IMR-90 (cell line): ENCODE measurements around the gene B3GNT9. TPM values are rescaled to one million over a fixed set of nuclear protein-coding genes. Genes with fewer than 3 reads are reported as not detected.

Experiments
- ATAC-seq: fragments of 200-7000 bp; cut with Tn5 transposase; 2 replicates; pipeline ENCODE4 v1.9.1; 2020; ENCODE audit warnings: low read depth, mild to moderate bottlenecking, moderate library complexity
- BruUV-seq: library from RNA; stranded (reverse); fragments of 400-500 nt; replicated peaks from 2 replicates; lab custom pipeline; 2021; lab: Mats Ljungman, UMichigan
- CTCF ChIA-PET: fragments of 300-600 bp; formaldehyde crosslinking; extraction: SDS; loops from one replicate; lab custom pipeline; 2021; ENCODE audit warnings: antibody characterized with exemption; lab: Yijun Ruan, JAX
- POLR2A ChIA-PET: fragments of 300-600 bp; sonication (Branson Sonifier 250); formaldehyde crosslinking; loops from one replicate; lab custom pipeline; 2022; ENCODE audit warnings: antibody characterized with exemption; ENCODE audit not compliant: unreplicated experiment; lab: Charles Lee
- DNase-seq: peaks from one replicate; pipeline ENCODE4 v3.0.0; 2013
- H2AFZ ChIP-seq: replicated peaks from 2 replicates; pipeline ENCODE3; 2013; ENCODE audit warnings: low read length, mild to moderate bottlenecking; ENCODE audit not compliant: poor library complexity
- H2AK5ac ChIP-seq: 2 replicates; pipeline ENCODE4 v1.6.1; 2013; ENCODE audit warnings: low read depth, low read length, inconsistent platforms
- H2AK9ac ChIP-seq: replicated peaks from 2 replicates; pipeline ENCODE3; 2013; ENCODE audit warnings: mild to moderate bottlenecking, low read depth, low read length, moderate library complexity; ENCODE audit not compliant: poor library complexity
- H2BK120ac ChIP-seq: 2 replicates; pipeline ENCODE4 v1.6.1; 2013; ENCODE audit warnings: low read depth, low read length, inconsistent platforms
- H2BK15ac ChIP-seq: 3 replicates; pipeline ENCODE4 v1.6.1; 2013; ENCODE audit warnings: low read depth, low read length, inconsistent platforms
- H2BK20ac ChIP-seq: 2 replicates; pipeline ENCODE4 v1.6.1; 2013; ENCODE audit warnings: low read depth, mild to moderate bottlenecking, inconsistent platforms, low read length, moderate library complexity
- H2BK5ac ChIP-seq: 2 replicates; pipeline ENCODE4 v1.6.1; 2013; ENCODE audit warnings: mild to moderate bottlenecking, low read depth, low read length, inconsistent platforms; ENCODE audit not compliant: poor library complexity, severe bottlenecking
- H3K14ac ChIP-seq: replicated peaks from 2 replicates; pipeline ENCODE4 v1.6.1; 2013; ENCODE audit warnings: low read depth, low read length, inconsistent platforms
- H3K18ac ChIP-seq: 2 replicates; pipeline ENCODE4 v1.6.1; 2013; ENCODE audit warnings: low read depth, low read length, control low read depth
- H3K23ac ChIP-seq: 2 replicates; pipeline ENCODE4 v1.6.1; 2013; ENCODE audit warnings: low read depth, low read length, inconsistent platforms
- H3K27ac ChIP-seq: 2 replicates; pipeline ENCODE4 v1.5.1; 2013; ENCODE audit warnings: mild to moderate bottlenecking, control low read depth, low read length; ENCODE audit not compliant: insufficient read depth
- H3K27me3 ChIP-seq: 2 replicates; pipeline ENCODE4 v1.6.1; 2013; ENCODE audit warnings: low read length; ENCODE audit not compliant: control insufficient read depth, insufficient read depth
- H3K36me3 ChIP-seq: 2 replicates; pipeline ENCODE4 v1.6.1; 2013; ENCODE audit warnings: low read length, mixed read lengths; ENCODE audit not compliant: control insufficient read depth, insufficient read depth
- H3K4ac ChIP-seq: 2 replicates; pipeline ENCODE4 v1.6.1; 2013; ENCODE audit warnings: low read depth, low read length, inconsistent platforms
- H3K4me1 ChIP-seq: 2 replicates; pipeline ENCODE4 v1.6.1; 2013; ENCODE audit warnings: low read length, mixed read lengths; ENCODE audit not compliant: control insufficient read depth, insufficient read depth
- H3K4me2 ChIP-seq: 2 replicates; pipeline ENCODE4 v1.6.1; 2013; ENCODE audit warnings: low read depth, mild to moderate bottlenecking, control low read depth, low read length, moderate library complexity
- H3K4me3 ChIP-seq: 2 replicates; pipeline ENCODE4 v1.5.1; 2013; ENCODE audit warnings: low read depth, mild to moderate bottlenecking, control low read depth, low read length, moderate library complexity; ENCODE audit not compliant: insufficient read depth
- H3K56ac ChIP-seq: 2 replicates; pipeline ENCODE4 v1.6.1; 2013; ENCODE audit warnings: low read length, inconsistent platforms; ENCODE audit not compliant: insufficient read depth; ENCODE audit errors: extremely low read depth
- H3K79me1 ChIP-seq, 2 experiments: 2 replicates each; pipeline ENCODE4 v1.6.1; 2013; ENCODE audit warnings: low read length in 2 of 2, inconsistent platforms in 1 of 2, low read depth in 1 of 2
- H3K9ac ChIP-seq: 2 replicates; pipeline ENCODE4 v1.6.1; 2013; ENCODE audit warnings: low read depth, low read length, control low read depth
- H3K9me1 ChIP-seq: 2 replicates; pipeline ENCODE4 v1.6.1; 2013; ENCODE audit warnings: low read length, inconsistent platforms; ENCODE audit not compliant: insufficient read depth
- H3K9me3 ChIP-seq: 2 replicates; pipeline ENCODE4 v1.6.1; 2013; ENCODE audit warnings: low read length; ENCODE audit not compliant: control insufficient read depth, insufficient read depth
- H4K20me1 ChIP-seq: 2 replicates; pipeline ENCODE4 v1.6.1; 2013; ENCODE audit warnings: low read length, inconsistent platforms; ENCODE audit not compliant: insufficient read depth
- H4K5ac ChIP-seq: 2 replicates; pipeline ENCODE4 v1.6.1; 2013; ENCODE audit warnings: mild to moderate bottlenecking, low read depth, low read length, control low read depth
- H4K8ac ChIP-seq, 2 experiments: 2 replicates each; pipeline ENCODE4 v1.6.1; 2013; ENCODE audit warnings: low read depth in 2 of 2, low read length in 2 of 2, control low read depth in 1 of 2, inconsistent platforms in 1 of 2
- H4K91ac ChIP-seq: 2 replicates; pipeline ENCODE4 v1.6.1; 2013; ENCODE audit warnings: low read depth, low read length, inconsistent platforms; ENCODE audit not compliant: insufficient read depth
- CEBPB ChIP-seq: IDR thresholded peaks from 2 replicates; pipeline ENCODE4 v1.6.1; 2012; ENCODE audit warnings: low read depth, low read length, improper control_type of control experiment
- CHD1 ChIP-seq: IDR thresholded peaks from 2 replicates; pipeline ENCODE4 v1.6.1; 2012; ENCODE audit warnings: low read depth, low read length, improper control_type of control experiment
- CTCF ChIP-seq: conservative IDR thresholded peaks from 2 replicates; pipeline ENCODE4 v1.5.1; 2012; ENCODE audit warnings: mild to moderate bottlenecking, low read depth, low read length, improper control_type of control experiment
- MAFK ChIP-seq: IDR thresholded peaks from 2 replicates; pipeline ENCODE4 v1.6.1; 2012; ENCODE audit warnings: low read depth, low read length, improper control_type of control experiment
- MXI1 ChIP-seq: IDR thresholded peaks from 2 replicates; pipeline ENCODE4 v1.6.1; 2012; ENCODE audit warnings: low read depth, mild to moderate bottlenecking, low read length, moderate library complexity, borderline replicate concordance
- NFE2L2 ChIP-seq: fragments of 150-350 bp; IDR thresholded peaks from 2 replicates; pipeline ENCODE4 v1.6.1; 2016; ENCODE audit warnings: low read depth, mild to moderate bottlenecking, low read length
- POLR2A ChIP-seq: IDR thresholded peaks from 2 replicates; pipeline ENCODE4 v1.6.1; 2012; ENCODE audit warnings: mild to moderate bottlenecking, low read depth, low read length
- RAD21 ChIP-seq: IDR thresholded peaks from 2 replicates; pipeline ENCODE4 v1.6.1; 2012; ENCODE audit warnings: low read length, improper control_type of control experiment
- WGBS, 2 experiments: methylation state at CpG; one replicate each; pipeline versions ENCODE4 v1.1.5 to v1.1.7; 2013; ENCODE audit warnings: missing lambda C conversion rate in 2 of 2; ENCODE audit not compliant: insufficient read length in 1 of 2; ENCODE audit errors: extremely low coverage in 2 of 2; 5-methylcytosine and 5-hydroxymethylcytosine counted together
- dilution Hi-C: fragments of 300-500 bp; cut with HindIII; formaldehyde crosslinking; loops from one replicate; pipeline ENCODE4 v1.14.3; 2018; ENCODE audit warnings: low sequenced_read_pairs; ENCODE audit not compliant: unreplicated experiment
- in situ Hi-C: fragments of 300-500 bp; cut with MboI; formaldehyde crosslinking; loops from 3 replicates; pipeline ENCODE4 v1.14.3; 2019; ENCODE audit warnings: low sequenced_read_pairs, inconsistent platforms, mixed read lengths
- intact Hi-C: fragments of 100-400 bp; cut with micrococcal nuclease; formaldehyde crosslinking; loops from 2 replicates; pipeline ENCODE4 v1.10.0; 2022
- polyA plus RNA-seq, 3 experiments: library from polyadenylated mRNA; depleted of rRNA; stranded (reverse); fragments of >200 nt; gene quantifications; 2 replicates each; pipeline ENCODE4 v1.2.3, GENCODE V29; 2012; ENCODE audit warnings: low replicate concordance in 1 of 3
- total RNA-seq: library from RNA; depleted of rRNA; stranded (reverse); fragments of >200 nt; gene quantifications from 2 replicates; pipeline ENCODE4 v1.2.3, GENCODE V29; 2012

B3GNT9 gene
- total and polyA plus RNA-seq, 2 of the 4 experiments (the other 2 are of a cell fraction), result 5.0 to 12.0 TPM

- H3K18ac ChIP-seq, result no peak overlapping the region
- no peak overlapping the region for H3K4me2 ChIP-seq
- no peak overlapping the region for H4K5ac ChIP-seq
- intact Hi-C loops, result no loop called here
- dilution Hi-C loops, result no loop called here
- H4K8ac ChIP-seq, result no peak overlapping the region
- no peak overlapping the region for H3K14ac ChIP-seq
- no TSS peak for BruUV-seq
- no peak overlapping the region for H2BK20ac ChIP-seq
- no peaks in the 10 kb centered on the region for H3K4me1 ChIP-seq
- peaks cover 80% of the 10 kb centered on the region for H3K36me3 ChIP-seq
- no peak overlapping the region for H2AK5ac ChIP-seq
- no peak for TF ChIP-seq NFE2L2
- TF ChIP-seq CEBPB, result no peak
- TF ChIP-seq MXI1, result no peak
- no peak for TF ChIP-seq MAFK
- no peak for TF ChIP-seq CTCF
- TF ChIP-seq RAD21, result no peak
- no peak for TF ChIP-seq CHD1
- no peak for TF ChIP-seq POLR2A
- H3K27me3 ChIP-seq, result no peaks in the 10 kb centered on the region
- peaks cover 4% of the 10 kb centered on the region; the same call in 1 of the 2 replicates for H3K9me1 ChIP-seq
- H4K91ac ChIP-seq, result no peak overlapping the region
- H3K79me1 ChIP-seq, result peaks cover 0 to 24% of the 10 kb centered on the region in 2 experiments; a peak in 2 of 4 replicates
- H3K9me3 ChIP-seq, result no peaks in the 10 kb centered on the region
- no peak overlapping the region for H3K27ac ChIP-seq
- ChIA-PET CTCF (no interaction called here), POLR2A (no interaction called here)
- H3K23ac ChIP-seq, result no peak overlapping the region
- WGBS, 2 experiments, result 100% methylated on average over 1 of the region's 2 CpGs; no CpG with 5 or more reads in 1 of the 2 experiments
- H2BK5ac ChIP-seq, result no peak overlapping the region
- H2AFZ ChIP-seq, result no peak overlapping the region
- no peak overlapping the region for H2BK15ac ChIP-seq
- in situ Hi-C loops, result no loop called here
- no peak overlapping the region for H3K4ac ChIP-seq
- no peak overlapping the region for H3K56ac ChIP-seq
- H4K20me1 ChIP-seq, result peaks cover 7% of the 10 kb centered on the region; the same call in 1 of the 2 replicates
- H3K4me3 ChIP-seq, result no peak overlapping the region
- DNase-seq (no peak), ATAC-seq (no peak)
- H3K9ac ChIP-seq, result no peak overlapping the region
- H2BK120ac ChIP-seq, result no peak overlapping the region
- no peak overlapping the region for H2AK9ac ChIP-seq
These were observed 5.9 kb downstream of the B3GNT9 start for GRCh38 chr16:67144943-67145342.
